ENCODE data around the gene MYL10. TPM values are rescaled to one million over a fixed set of nuclear protein-coding genes. Genes with fewer than 3 reads are reported as not detected.

The MYL10 gene
- not detected in 2 replicates for total RNA-seq

GRCh38 chr7:101629171-101629570, at the start of gene MYL10:
Gene MYL10, minus strand, starts transcription at chr7:101629296. Its CDS starts 178 bp downstream, at chr7:101629118.

Other genes with a start within 250 kb of the MYL10 start
- gene CUX1, start 188.3 kb upstream of the MYL10 start, total RNA-seq, result 32.8 and 95.0 TPM in 2 replicates

All from nasal cavity respiratory epithelium epithelial cell of viscerocranial mucosa (primary cell).